GM18499 (cell line): ENCODE results near the gene ENC1.
"Not testable (repeated sequence)": the region's sequence is repeated elsewhere in the genome, so short reads cannot be mapped to it uniquely, and the experiment has no call there.

Experiments
- ATAC-seq: cut with Tn5 transposase; IDR thresholded peaks from one replicate; pipeline ENCODE4 v1.9.1; 2021; ENCODE audit warnings: moderate number of reproducible peaks; ENCODE audit not compliant: insufficient read depth, unreplicated experiment

The ENC1 gene

GRCh38 chr5:74640450-74640953 lies at the start of gene ENC1:
TSS of gene ENC1 (minus strand) at chr5:74640728. CDS start at chr5:74636485, 4,243 bp downstream.
- no peak for ATAC-seq

GRCh38 chr5:74686962-74687751 lies 46.6 kb upstream of the ENC1 start:
- no peak for ATAC-seq

GRCh38 chr5:74685979-74686631 lies 45.6 kb upstream of the ENC1 start:
- peak; percentile 59 for ATAC-seq

GRCh38 chr5:74684900-74685851 lies 44.6 kb upstream of the ENC1 start, which contains the start of gene HEXB:
TSS of gene HEXB (plus strand) at chr5:74685233. CDS start at chr5:74685261, 28 bp downstream.
- peak; percentile 35 for ATAC-seq

- ATAC-seq: no peak
Observed at GRCh38 chr5:74679966-74680365, 39.4 kb upstream of the ENC1 start.

GRCh38 chr5:74679300-74679699 lies 38.8 kb upstream of the ENC1 start:
- ATAC-seq: not testable (repeated sequence)

- ATAC-seq: not testable (repeated sequence)
Observed at GRCh38 chr5:74678123-74678522, 37.6 kb upstream of the ENC1 start.

- not testable (repeated sequence) for ATAC-seq
Observed at GRCh38 chr5:74676466-74676865, 35.9 kb upstream of the ENC1 start.

GRCh38 chr5:74673011-74673790 lies 32.7 kb upstream of the ENC1 start:
- no peak for ATAC-seq

- ATAC-seq: no peak
Observed at GRCh38 chr5:74672215-74672877, 31.8 kb upstream of the ENC1 start.

- ATAC-seq: no peak
Observed at GRCh38 chr5:74670396-74671038, 30.0 kb upstream of the ENC1 start.

- ATAC-seq: no peak
Observed at GRCh38 chr5:74669821-74670220, 29.3 kb upstream of the ENC1 start.

- ATAC-seq: no peak
Observed at GRCh38 chr5:74667396-74667795, 26.9 kb upstream of the ENC1 start.

- ATAC-seq: no peak
Observed at GRCh38 chr5:74665816-74666215, 25.3 kb upstream of the ENC1 start.

- ATAC-seq: no peak
Observed at GRCh38 chr5:74665273-74665672, 24.7 kb upstream of the ENC1 start.

GRCh38 chr5:74664551-74664950 lies 24.0 kb upstream of the ENC1 start:
- no peak for ATAC-seq

- no peak for ATAC-seq
Observed at GRCh38 chr5:74660873-74661272, 20.3 kb upstream of the ENC1 start.

GRCh38 chr5:74660140-74660539 lies 19.6 kb upstream of the ENC1 start:
- no peak for ATAC-seq

GRCh38 chr5:74659172-74659571 lies 18.6 kb upstream of the ENC1 start:
- ATAC-seq: no peak
